HCT116 (cell line): ENCODE data around the gene KYNU.
"Not testable (repeated sequence)": the region's sequence is repeated elsewhere in the genome, so short reads cannot be mapped to it uniquely, and the experiment has no call there.

ENCODE experiments used
- CEBPB ChIP-seq: IDR thresholded peaks from 2 replicates; pipeline ENCODE4 v1.6.1; 2012; ENCODE audit warnings: low read depth
- EGR1 ChIP-seq: IDR thresholded peaks from 2 replicates; pipeline ENCODE4 v1.6.1; 2012; ENCODE audit warnings: low read depth
- ELF1 ChIP-seq: IDR thresholded peaks from 2 replicates; pipeline ENCODE4 v1.6.1; 2012; ENCODE audit warnings: low read depth, borderline replicate concordance
- EZH2 ChIP-seq: fragments of 200-600 bp; sonication (generic); IDR thresholded peaks from 2 replicates; pipeline ENCODE4 v1.6.1; 2017; ENCODE audit warnings: antibody characterized with exemption, mixed run types
- EZH2phosphoT487 ChIP-seq: fragments of 200-600 bp; IDR thresholded peaks from 2 replicates; pipeline ENCODE4 v1.6.1; 2018; ENCODE audit warnings: antibody characterized with exemption, borderline replicate concordance
- POLR2A ChIP-seq: IDR thresholded peaks from 2 replicates; pipeline ENCODE4 v1.7.0; 2011; ENCODE audit warnings: borderline replicate concordance; ENCODE audit not compliant: insufficient read depth, insufficient read length; ENCODE audit errors: extremely low read depth
- POLR2AphosphoS5 ChIP-seq: IDR thresholded peaks from 2 replicates; pipeline ENCODE4 v1.6.1; 2011; ENCODE audit warnings: mild to moderate bottlenecking, low read depth, low read length, moderate library complexity
- RAD21 ChIP-seq: IDR thresholded peaks from 2 replicates; pipeline ENCODE4 v1.6.1; 2012; ENCODE audit warnings: low read depth, mild to moderate bottlenecking
- SIN3A ChIP-seq: IDR thresholded peaks from 2 replicates; pipeline ENCODE4 v1.6.1; 2012; ENCODE audit warnings: low read depth
- SP1 ChIP-seq: IDR thresholded peaks from 2 replicates; pipeline ENCODE4 v1.6.1; 2012; ENCODE audit warnings: low read depth
- SRF ChIP-seq: IDR thresholded peaks from 2 replicates; pipeline ENCODE4 v1.6.1; 2012; ENCODE audit warnings: low read depth
- TF ChIP-seq, protein P1 (sequence below), 3 experiments: fragments of 200-600 bp in 1 of 3; sonication (generic) in 1 of 3; IDR thresholded peaks in 2 of 3; conservative IDR thresholded peaks in 1 of 3; 2 replicates each; pipeline ENCODE4 v1.5.1; 2012 to 2017; ENCODE audit warnings: low read depth in 2 of 3, low read length in 2 of 3, antibody characterized with exemption in 1 of 3, borderline replicate concordance in 1 of 3, control low read depth in 1 of 3, mild to moderate bottlenecking in 1 of 3, mixed read lengths in 1 of 3, mixed run types in 1 of 3, moderate library complexity in 1 of 3; ENCODE audit not compliant: insufficient read depth in 1 of 3
- TF ChIP-seq, protein P2 (sequence below): IDR thresholded peaks from 2 replicates; pipeline ENCODE4 v1.6.1; 2012; ENCODE audit warnings: low read depth
- TF ChIP-seq, protein P3 (sequence below): IDR thresholded peaks from 2 replicates; pipeline ENCODE4 v1.6.1; 2012

DNA sequence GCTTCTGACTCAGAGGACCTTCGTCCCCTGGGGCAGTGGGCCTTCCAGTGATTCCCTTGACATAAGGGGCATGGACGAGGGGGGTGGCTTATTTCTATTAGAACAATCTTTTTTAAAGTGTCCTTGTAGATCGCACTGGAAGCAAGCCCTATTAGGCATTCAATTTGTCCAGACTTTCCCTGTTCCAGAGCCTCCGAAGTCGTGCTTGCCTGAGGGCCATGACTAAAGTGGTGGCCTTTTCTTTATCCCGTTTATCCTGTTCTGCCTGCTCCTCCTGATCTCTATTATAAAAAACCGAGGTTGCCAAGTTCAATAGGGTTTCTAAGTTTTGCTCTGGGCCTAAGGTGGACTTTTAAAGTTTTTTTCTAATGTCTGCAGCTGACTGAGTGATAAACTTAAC is 26.3 kb downstream of the KYNU start:
- TF ChIP-seq, protein P1, sequence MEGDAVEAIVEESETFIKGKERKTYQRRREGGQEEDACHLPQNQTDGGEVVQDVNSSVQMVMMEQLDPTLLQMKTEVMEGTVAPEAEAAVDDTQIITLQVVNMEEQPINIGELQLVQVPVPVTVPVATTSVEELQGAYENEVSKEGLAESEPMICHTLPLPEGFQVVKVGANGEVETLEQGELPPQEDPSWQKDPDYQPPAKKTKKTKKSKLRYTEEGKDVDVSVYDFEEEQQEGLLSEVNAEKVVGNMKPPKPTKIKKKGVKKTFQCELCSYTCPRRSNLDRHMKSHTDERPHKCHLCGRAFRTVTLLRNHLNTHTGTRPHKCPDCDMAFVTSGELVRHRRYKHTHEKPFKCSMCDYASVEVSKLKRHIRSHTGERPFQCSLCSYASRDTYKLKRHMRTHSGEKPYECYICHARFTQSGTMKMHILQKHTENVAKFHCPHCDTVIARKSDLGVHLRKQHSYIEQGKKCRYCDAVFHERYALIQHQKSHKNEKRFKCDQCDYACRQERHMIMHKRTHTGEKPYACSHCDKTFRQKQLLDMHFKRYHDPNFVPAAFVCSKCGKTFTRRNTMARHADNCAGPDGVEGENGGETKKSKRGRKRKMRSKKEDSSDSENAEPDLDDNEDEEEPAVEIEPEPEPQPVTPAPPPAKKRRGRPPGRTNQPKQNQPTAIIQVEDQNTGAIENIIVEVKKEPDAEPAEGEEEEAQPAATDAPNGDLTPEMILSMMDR (IDR thresholded peaks at IDR 0.05 in 2 of 3, conservative IDR thresholded peaks at IDR 0.05 in 1 of 3; ENCODE audit: borderline replicate concordance in 1 of 3, insufficient read depth in 1 of 3, low read depth in 2 of 3, low read length in 2 of 3), result not testable (repeated sequence)
- TF ChIP-seq POLR2A, EZH2, SRF, SP1, CEBPB, EGR1, RAD21, ELF1, POLR2AphosphoS5, EZH2phosphoT487, SIN3A: not testable (repeated sequence)
- TF ChIP-seq, protein P2, sequence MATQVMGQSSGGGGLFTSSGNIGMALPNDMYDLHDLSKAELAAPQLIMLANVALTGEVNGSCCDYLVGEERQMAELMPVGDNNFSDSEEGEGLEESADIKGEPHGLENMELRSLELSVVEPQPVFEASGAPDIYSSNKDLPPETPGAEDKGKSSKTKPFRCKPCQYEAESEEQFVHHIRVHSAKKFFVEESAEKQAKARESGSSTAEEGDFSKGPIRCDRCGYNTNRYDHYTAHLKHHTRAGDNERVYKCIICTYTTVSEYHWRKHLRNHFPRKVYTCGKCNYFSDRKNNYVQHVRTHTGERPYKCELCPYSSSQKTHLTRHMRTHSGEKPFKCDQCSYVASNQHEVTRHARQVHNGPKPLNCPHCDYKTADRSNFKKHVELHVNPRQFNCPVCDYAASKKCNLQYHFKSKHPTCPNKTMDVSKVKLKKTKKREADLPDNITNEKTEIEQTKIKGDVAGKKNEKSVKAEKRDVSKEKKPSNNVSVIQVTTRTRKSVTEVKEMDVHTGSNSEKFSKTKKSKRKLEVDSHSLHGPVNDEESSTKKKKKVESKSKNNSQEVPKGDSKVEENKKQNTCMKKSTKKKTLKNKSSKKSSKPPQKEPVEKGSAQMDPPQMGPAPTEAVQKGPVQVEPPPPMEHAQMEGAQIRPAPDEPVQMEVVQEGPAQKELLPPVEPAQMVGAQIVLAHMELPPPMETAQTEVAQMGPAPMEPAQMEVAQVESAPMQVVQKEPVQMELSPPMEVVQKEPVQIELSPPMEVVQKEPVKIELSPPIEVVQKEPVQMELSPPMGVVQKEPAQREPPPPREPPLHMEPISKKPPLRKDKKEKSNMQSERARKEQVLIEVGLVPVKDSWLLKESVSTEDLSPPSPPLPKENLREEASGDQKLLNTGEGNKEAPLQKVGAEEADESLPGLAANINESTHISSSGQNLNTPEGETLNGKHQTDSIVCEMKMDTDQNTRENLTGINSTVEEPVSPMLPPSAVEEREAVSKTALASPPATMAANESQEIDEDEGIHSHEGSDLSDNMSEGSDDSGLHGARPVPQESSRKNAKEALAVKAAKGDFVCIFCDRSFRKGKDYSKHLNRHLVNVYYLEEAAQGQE, result not testable (repeated sequence)
- TF ChIP-seq, protein P3, sequence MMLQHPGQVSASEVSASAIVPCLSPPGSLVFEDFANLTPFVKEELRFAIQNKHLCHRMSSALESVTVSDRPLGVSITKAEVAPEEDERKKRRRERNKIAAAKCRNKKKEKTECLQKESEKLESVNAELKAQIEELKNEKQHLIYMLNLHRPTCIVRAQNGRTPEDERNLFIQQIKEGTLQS, result not testable (repeated sequence)
